Thoracic aorta (tissue), 2 donors: ENCODE data around the gene CDK4. TPM values are rescaled to one million over a fixed set of nuclear protein-coding genes. Genes with fewer than 3 reads are reported as not detected.

Experiments
- ATAC-seq: fragments of 150-250 bp; one replicate; pipeline ENCODE4 v1.8.0; 2017; ENCODE audit warnings: low read depth; ENCODE audit not compliant: insufficient number of reproducible peaks, low FRiP score
- DNase-seq: peaks from one replicate; pipeline ENCODE4 v3.0.0-alpha.2; 2020; ENCODE audit warnings: low spot score
- H3K27ac ChIP-seq, 2 donors: fragments of 200-600 bp; sonication (generic); 1 replicate in 1 of 2; 2 replicates in 1 of 2; pipeline ENCODE4 v1.5.1; 2016; ENCODE audit warnings: mild to moderate bottlenecking in 2 of 2, moderate library complexity in 2 of 2
- H3K27me3 ChIP-seq: fragments of 200-600 bp; sonication (generic); replicated peaks from 2 replicates; pipeline ENCODE4 v1.6.0; 2016; ENCODE audit warnings: mild to moderate bottlenecking; ENCODE audit not compliant: insufficient read depth
- H3K36me3 ChIP-seq: fragments of 200-600 bp; sonication (generic); one replicate; pipeline ENCODE4 v1.5.1; 2016
- H3K4me1 ChIP-seq, 2 donors: fragments of 200-600 bp; sonication (generic); 1 replicate in 1 of 2; 2 replicates in 1 of 2; pipeline versions ENCODE4 v1.5.1 to v1.6.0; 2016; ENCODE audit warnings: low read depth in 2 of 2, mild to moderate bottlenecking in 1 of 2; ENCODE audit not compliant: control insufficient read depth in 1 of 2
- H3K4me3 ChIP-seq: fragments of 200-600 bp; sonication (generic); 2 replicates; pipeline ENCODE4 v1.5.1; 2016; ENCODE audit warnings: mild to moderate bottlenecking
- H3K9me3 ChIP-seq: fragments of 200-600 bp; sonication (generic); 2 replicates; pipeline ENCODE4 v1.5.1; 2016
- total RNA-seq, 2 donors: library from RNA; depleted of rRNA; stranded (reverse); fragments of >200 nt; gene quantifications; one replicate each; pipeline versions ENCODE4 v1.1.0 to v1.2.3, GENCODE V29; 2016
- TF ChIP-seq, protein P1 (sequence below): fragments of 200-600 bp; sonication (generic); IDR thresholded peaks from one replicate; pipeline ENCODE4 v1.5.1; 2019; ENCODE audit warnings: antibody characterized with exemption

The CDK4 gene
- 10 to 100 TPM; 52.3 to 72.8 TPM for total RNA-seq

DNA sequence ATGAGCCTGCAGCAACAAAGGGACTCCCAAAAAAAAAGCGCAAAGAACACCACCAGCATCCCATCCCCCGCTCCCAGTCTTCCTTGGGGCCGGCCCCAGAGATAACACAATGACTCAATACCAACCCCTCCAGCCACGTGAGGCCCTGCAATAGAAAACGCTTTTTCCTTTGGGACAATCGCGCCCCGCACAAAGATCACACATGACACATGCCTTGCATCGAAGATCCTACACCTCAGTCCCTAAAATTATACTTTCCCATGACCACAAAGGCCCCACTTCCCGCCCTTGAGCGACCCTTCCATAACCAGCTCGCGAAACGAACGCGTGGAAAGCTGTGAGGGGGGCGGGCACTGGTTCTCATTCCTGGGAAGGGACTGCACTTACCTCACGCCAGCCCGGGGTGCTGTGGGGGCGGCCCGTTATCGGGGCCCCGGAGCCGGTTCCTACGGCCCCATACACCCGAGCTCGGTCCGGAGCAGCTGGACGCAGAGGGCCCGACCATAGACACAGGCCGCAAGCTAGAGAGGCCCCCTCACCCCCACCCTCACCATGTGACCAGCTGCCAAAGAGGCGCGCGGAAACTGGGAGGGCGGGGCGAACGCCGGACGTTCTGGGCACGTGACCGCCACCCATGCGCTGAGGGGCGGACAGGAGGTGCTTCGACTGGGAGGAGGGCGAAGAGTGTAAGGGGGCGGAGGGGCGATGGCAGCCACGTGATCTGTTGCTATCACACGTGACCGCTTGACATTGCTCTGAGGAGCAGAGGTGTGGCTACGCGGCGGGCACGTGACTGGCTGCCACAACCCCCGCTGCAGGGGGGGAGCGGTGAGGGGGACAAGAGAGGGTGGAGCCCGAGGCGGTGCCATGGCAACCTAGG lies at the start of gene CDK4:
Gene CDK4, minus strand, starts transcription at position 523 of the 880 bp plus-strand sequence. CDS start 593 bp downstream, outside the sequence.
- Histone ChIP-seq H3K27ac (peak within 1 kb of the TSS; percentile 83 to 86), H3K9me3 (no peaks in the 10 kb centered on the region), H3K4me3 (peak within 1 kb of the TSS; percentile 90), H3K27me3 (no peaks in the 10 kb centered on the region), H3K36me3 (peaks cover 19% of the 10 kb centered on the region), H3K4me1 (peaks cover 25 to 33% of the 10 kb centered on the region in 2 donors)
- TF ChIP-seq, protein P1, sequence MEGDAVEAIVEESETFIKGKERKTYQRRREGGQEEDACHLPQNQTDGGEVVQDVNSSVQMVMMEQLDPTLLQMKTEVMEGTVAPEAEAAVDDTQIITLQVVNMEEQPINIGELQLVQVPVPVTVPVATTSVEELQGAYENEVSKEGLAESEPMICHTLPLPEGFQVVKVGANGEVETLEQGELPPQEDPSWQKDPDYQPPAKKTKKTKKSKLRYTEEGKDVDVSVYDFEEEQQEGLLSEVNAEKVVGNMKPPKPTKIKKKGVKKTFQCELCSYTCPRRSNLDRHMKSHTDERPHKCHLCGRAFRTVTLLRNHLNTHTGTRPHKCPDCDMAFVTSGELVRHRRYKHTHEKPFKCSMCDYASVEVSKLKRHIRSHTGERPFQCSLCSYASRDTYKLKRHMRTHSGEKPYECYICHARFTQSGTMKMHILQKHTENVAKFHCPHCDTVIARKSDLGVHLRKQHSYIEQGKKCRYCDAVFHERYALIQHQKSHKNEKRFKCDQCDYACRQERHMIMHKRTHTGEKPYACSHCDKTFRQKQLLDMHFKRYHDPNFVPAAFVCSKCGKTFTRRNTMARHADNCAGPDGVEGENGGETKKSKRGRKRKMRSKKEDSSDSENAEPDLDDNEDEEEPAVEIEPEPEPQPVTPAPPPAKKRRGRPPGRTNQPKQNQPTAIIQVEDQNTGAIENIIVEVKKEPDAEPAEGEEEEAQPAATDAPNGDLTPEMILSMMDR = no peak
- peak; percentile 98 for DNase-seq
- peak; percentile 92 for ATAC-seq

DNA sequence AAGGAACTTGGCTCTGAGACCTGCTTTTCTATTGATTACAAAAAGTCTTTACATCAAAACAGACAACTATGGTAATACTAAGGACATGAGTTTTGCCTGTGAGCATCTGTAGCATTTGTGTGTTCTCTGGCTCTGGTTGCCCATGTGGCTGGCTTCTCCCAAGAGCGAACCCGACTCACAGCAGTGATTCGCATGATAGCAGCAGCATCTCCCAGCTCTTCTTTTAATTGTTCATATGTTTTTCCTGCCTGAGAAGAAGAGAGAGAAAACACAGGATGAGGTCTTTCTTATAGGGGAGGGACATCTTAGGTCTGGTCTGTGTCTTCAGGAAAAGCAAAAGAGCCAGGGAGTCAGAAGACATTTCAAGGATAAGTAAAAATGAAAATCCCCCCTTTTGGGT lies 48.9 kb upstream of the CDK4 start:
- H3K4me3 ChIP-seq = no peak overlapping the region
- ATAC-seq = no peak

DNA sequence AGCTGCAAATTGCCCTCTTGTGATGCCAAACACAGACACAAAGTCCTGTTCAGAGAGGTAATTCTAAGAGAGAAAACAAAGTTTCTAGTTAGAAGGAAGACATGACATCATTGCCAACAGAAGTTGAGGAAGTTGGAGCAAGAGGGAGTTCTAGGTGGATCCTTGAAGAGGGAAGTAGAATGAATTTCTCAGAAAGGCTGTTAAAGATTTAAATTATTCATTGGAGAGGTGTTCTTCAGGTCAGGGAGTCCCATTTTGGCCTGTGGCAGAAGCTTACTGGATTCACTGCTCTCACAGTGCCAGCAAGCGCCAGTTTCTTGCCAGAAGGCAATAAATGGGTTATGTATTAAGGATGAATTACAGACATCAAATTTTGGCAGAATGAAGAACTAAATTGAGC lies 45.8 kb upstream of the CDK4 start:
- Histone ChIP-seq H3K4me3 (no peak overlapping the region), H3K4me1 (peaks cover 0 to under 1% of the 10 kb centered on the region in 2 donors), H3K9me3 (no peaks in the 10 kb centered on the region), H3K36me3 (peaks cover 43% of the 10 kb centered on the region), H3K27ac (no peak overlapping the region), H3K27me3 (no peaks in the 10 kb centered on the region)
- DNase-seq = no peak
- TF ChIP-seq, protein P1 = no peak
- no peak for ATAC-seq

More for the DNA sequence above, 48.9 kb upstream of the CDK4 start:
- H3K4me1 ChIP-seq = peaks cover 0 to 8% of the 10 kb centered on the region in 2 donors
- no peaks in the 10 kb centered on the region for H3K27me3 ChIP-seq
- H3K36me3 ChIP-seq = peaks cover 32% of the 10 kb centered on the region
- DNase-seq = no peak
- H3K9me3 ChIP-seq = no peaks in the 10 kb centered on the region
- TF ChIP-seq, protein P1 = no peak
- no peak overlapping the region for H3K27ac ChIP-seq

DNA sequence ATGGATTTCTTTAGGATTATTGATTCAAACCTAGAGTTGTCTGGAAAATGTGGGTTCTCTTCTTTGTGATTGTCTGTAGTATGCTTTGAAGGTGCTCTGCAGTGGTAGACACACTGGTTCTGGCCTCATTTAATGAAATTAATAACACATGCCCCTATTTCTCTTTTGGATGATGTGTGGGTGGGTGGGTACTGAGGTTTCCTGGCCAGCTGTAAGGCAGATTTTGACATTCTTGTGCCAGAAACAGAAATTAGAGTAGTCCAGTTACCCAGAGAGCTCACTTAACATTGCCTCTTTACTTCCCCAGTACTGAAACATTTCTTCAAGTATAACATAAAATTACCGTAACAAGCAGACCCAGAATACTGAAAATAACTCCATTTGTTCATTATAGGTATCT lies 44.9 kb upstream of the CDK4 start:
- Histone ChIP-seq H3K4me3 (no peak overlapping the region), H3K36me3 (peaks cover 41% of the 10 kb centered on the region), H3K27ac (no peak overlapping the region), H3K4me1 (no peaks in the 10 kb centered on the region), H3K9me3 (no peaks in the 10 kb centered on the region), H3K27me3 (no peaks in the 10 kb centered on the region)
- TF ChIP-seq, protein P1 = no peak
- no peak for ATAC-seq
- DNase-seq = no peak

DNA sequence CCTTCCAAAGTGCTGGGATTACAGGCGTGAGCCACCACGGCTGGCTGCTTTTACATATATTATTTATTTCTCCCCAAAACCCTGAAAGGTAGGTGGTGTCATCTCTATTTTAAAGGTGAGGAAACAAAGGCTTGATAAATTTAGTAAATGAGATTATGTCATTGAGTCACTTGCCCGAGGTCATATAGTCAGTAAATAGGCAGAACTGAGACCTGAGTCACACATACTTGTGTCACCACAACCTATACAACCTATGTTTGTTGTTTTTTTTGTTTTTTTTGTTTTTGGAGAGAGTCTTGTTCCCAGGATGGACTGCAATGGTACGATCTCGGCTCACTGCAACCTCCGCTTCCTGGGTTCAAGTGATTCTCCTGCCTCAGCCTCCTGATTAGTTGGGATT lies 43.2 kb upstream of the CDK4 start:
- no peak for ATAC-seq
- no peaks in the 10 kb centered on the region for H3K9me3 ChIP-seq
- H3K4me3 ChIP-seq = no peak overlapping the region
- no peaks in the 10 kb centered on the region for H3K4me1 ChIP-seq
- TF ChIP-seq, protein P1 = no peak
- no peaks in the 10 kb centered on the region for H3K27me3 ChIP-seq
- no peak overlapping the region for H3K27ac ChIP-seq
- DNase-seq = no peak
- peaks cover 36% of the 10 kb centered on the region for H3K36me3 ChIP-seq
